Ectodermal cell (in vitro differentiated cells): ENCODE data around the gene RAB9A.
"Not testable (repeated sequence)": the region's sequence is repeated elsewhere in the genome, so short reads cannot be mapped to it uniquely, and the experiment has no call there.

Experiments used
- H3K27ac ChIP-seq: 2 replicates; pipeline ENCODE4 v1.7.0; 2013; ENCODE audit warnings: mild to moderate bottlenecking, low read depth, low read length; ENCODE audit not compliant: insufficient read depth, poor library complexity, severe bottlenecking
- H3K27me3 ChIP-seq: 2 replicates; pipeline ENCODE4 v1.7.0; 2013; ENCODE audit warnings: mild to moderate bottlenecking, low read length; ENCODE audit not compliant: insufficient read depth, control insufficient read depth, poor library complexity, severe bottlenecking
- H3K36me3 ChIP-seq: one replicate; pipeline ENCODE4 v1.7.0; 2013; ENCODE audit warnings: low read length; ENCODE audit not compliant: control insufficient read depth, insufficient read depth
- H3K4me1 ChIP-seq: one replicate; pipeline ENCODE4 v1.7.0; 2013; ENCODE audit warnings: low read length; ENCODE audit not compliant: control insufficient read depth, insufficient read depth
- H3K4me3 ChIP-seq: 2 replicates; pipeline ENCODE4 v1.7.0; 2013; ENCODE audit warnings: low read depth, low read length, control low read depth; ENCODE audit not compliant: insufficient read depth
- H3K9me3 ChIP-seq: 2 replicates; pipeline ENCODE4 v1.7.0; 2013; ENCODE audit warnings: mild to moderate bottlenecking, low read length, moderate library complexity; ENCODE audit not compliant: control insufficient read depth
- WGBS, 2 experiments: methylation state at CpG; one replicate each; pipeline ENCODE4 v1.1.7; 2013; ENCODE audit warnings: missing lambda C conversion rate in 2 of 2; 5-methylcytosine and 5-hydroxymethylcytosine counted together

RAB9A gene

DNA sequence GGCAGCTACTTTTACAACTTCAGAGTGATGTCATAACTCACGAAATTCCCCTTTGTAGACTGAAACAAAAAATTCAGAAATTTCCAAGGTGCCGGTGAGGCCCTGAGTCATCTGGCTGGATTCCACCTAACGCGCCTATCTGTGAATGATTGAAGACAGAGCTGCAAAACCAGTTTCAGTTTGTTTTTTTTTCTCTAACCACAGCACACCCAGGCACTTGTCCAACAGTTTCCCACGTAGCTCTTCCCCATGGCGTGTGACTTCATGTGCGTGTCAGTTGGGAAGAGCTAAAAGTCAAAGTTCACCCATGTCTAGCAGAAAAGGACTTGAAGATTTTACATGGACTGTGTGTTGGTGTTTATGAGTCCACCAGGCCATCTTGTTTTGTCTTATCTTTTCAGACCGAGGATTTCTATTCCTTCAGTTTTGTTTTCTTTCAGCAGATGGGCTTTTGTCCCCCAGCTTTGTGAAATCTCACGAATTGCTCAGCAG, 19.6 kb upstream of the RAB9A start:
- H3K36me3 ChIP-seq, result no peaks in the 10 kb centered on the region
- H3K4me1 ChIP-seq, result no peaks in the 10 kb centered on the region
- no peak overlapping the region for H3K4me3 ChIP-seq
- no peaks in the 10 kb centered on the region for H3K9me3 ChIP-seq
- no peaks in the 10 kb centered on the region for H3K27me3 ChIP-seq
- H3K27ac ChIP-seq, result no peak overlapping the region
- 94 to 97% methylated on average over 9 of the region's 9 CpGs for WGBS, 2 experiments

DNA sequence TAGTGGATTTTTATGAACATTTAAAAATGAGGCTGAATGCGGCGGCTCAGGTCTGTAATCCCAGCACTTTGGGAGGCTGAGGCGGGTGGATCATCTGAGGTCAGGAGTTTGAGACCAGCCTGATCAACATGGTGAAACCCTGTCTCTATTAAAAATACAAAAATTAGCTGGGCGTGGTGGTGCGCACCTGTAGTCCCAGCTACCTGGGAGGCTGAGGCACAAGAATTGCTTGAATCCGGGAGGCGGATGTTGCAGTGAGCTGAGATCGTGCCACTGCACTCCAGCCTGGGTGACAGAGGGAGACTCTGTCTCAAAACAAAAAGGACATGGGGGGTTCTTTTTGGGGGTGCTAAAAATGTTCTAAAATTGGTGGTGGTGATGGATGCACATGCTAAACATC, 19.2 kb upstream of the RAB9A start:
- H3K36me3 ChIP-seq, H3K4me1 ChIP-seq, H3K27ac ChIP-seq, H3K9me3 ChIP-seq, H3K4me3 ChIP-seq, H3K27me3 ChIP-seq: not testable (repeated sequence)
- 91 to 96% methylated on average over 8 of the region's 8 CpGs for WGBS, 2 experiments

DNA sequence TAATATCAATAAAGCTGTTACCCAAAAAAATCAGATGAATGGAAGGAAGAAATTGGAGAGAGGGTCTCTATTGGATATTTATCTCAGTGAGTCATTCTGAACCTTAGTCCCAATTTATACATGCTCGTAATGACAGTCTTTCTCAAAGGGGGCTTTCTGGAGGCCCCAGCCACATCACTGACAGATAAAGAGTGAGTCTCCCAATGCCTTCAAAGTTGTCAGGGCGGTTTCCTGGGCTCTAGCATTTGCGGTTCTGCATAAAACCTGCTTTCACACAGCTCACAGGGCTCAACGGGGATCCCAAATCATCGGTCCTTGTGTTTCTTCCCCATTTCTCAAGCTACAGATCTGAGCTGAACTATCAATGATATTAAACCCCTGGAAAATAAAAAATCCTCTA, 18.7 kb upstream of the RAB9A start:
- Histone ChIP-seq H3K36me3 (no peaks in the 10 kb centered on the region), H3K9me3 (no peaks in the 10 kb centered on the region), H3K27me3 (no peaks in the 10 kb centered on the region), H3K4me1 (no peaks in the 10 kb centered on the region), H3K27ac (no peak overlapping the region), H3K4me3 (no peak overlapping the region)
- 93 to 96% methylated on average over 5 of the region's 5 CpGs for WGBS, 2 experiments

DNA sequence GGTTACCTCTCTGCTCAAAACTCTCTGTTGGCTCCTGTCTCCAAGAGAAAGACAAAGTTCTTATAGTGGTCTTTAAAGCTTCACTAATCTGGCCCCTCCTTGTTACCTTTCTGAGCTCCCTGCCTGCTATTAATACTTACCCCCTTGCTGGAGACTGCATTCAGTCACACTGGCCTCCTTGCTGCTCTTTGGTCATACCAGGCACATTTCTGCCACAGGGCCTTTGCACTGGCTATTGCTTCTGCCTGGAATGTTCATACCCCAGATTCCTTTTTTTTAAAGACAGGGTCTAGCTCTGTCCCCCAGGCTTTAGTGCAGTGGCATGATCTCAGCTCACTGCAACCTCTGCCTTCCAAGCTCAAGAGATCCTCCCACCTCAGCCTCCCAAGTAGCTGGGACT, 15.9 kb upstream of the RAB9A start:
- no peaks in the 10 kb centered on the region for H3K27me3 ChIP-seq
- H3K27ac ChIP-seq, result no peak overlapping the region
- H3K9me3 ChIP-seq, result no peaks in the 10 kb centered on the region
- no peaks in the 10 kb centered on the region for H3K4me1 ChIP-seq
- no peak overlapping the region for H3K4me3 ChIP-seq
- no peaks in the 10 kb centered on the region for H3K36me3 ChIP-seq

DNA sequence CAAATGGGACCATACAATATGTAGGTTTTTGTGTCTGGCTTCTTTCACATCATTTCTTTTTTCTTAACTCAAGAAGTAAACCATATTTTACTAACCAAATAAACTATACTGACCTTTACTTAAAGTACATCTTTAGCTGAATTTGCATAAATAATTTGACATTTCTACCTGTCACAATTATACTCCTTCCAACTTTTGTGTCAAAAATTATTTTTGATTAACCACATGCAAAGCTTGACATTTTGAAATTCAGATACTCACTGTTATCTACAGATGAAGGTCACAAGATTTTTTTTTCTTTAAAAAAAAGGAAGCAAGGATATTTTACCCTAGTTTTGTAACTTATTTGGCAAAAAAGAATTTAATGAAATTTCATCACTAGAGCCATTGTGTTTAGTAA, 12.0 kb upstream of the RAB9A start:
- Histone ChIP-seq H3K9me3 (no peaks in the 10 kb centered on the region), H3K36me3 (no peaks in the 10 kb centered on the region), H3K4me3 (no peak overlapping the region), H3K27ac (no peak overlapping the region), H3K27me3 (no peaks in the 10 kb centered on the region), H3K4me1 (no peaks in the 10 kb centered on the region)

DNA sequence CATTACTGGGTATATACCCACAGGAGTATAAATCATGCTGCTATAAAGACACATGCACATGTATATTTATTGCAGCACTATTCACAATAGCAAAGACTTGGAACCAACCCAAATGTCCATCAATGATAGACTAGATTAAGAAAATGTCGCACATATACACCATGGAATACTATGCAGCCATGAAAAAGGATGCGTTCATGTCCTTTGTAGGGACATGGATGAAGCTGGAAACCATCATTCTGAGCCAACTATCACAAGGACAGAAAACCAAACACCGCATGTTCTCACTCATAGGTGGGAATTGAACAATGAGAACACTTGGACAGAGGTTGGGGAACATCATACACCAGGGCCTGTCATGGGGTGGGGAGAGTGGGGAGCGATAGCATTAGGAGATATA, 9.2 kb upstream of the RAB9A start:
- not testable (repeated sequence) for H3K9me3 ChIP-seq, H3K27me3 ChIP-seq, H3K36me3 ChIP-seq, H3K27ac ChIP-seq, H3K4me3 ChIP-seq, H3K4me1 ChIP-seq
- WGBS, 2 experiments, result 95% methylated on average over 2 to 4 of the region's 4 CpGs

DNA sequence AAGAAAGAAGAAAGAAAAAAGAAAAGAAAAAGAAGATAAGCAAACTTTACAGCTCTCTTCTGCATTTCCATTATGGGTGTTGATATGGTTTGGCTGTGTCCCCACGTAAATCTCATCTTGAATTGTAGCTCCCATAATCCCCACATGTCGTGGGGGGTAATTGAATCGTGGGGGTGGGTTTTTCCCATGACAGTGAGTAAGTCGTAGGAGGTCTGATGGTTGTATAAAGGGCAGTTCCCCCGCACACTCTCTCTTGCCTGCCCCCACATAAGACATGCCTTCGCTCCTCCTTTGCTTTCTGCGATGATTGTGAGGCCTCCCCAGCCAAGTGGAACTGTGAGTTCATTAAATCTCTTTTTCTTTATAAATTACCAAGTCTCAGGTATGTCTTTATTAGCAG, 7.3 kb upstream of the RAB9A start:
- Histone ChIP-seq H3K4me3 (no peak overlapping the region), H3K27me3 (no peaks in the 10 kb centered on the region), H3K9me3 (no peaks in the 10 kb centered on the region), H3K4me1 (no peaks in the 10 kb centered on the region), H3K36me3 (no peaks in the 10 kb centered on the region), H3K27ac (no peak overlapping the region)
- 86 to 95% methylated on average over 6 of the region's 7 CpGs for WGBS, 2 experiments

DNA sequence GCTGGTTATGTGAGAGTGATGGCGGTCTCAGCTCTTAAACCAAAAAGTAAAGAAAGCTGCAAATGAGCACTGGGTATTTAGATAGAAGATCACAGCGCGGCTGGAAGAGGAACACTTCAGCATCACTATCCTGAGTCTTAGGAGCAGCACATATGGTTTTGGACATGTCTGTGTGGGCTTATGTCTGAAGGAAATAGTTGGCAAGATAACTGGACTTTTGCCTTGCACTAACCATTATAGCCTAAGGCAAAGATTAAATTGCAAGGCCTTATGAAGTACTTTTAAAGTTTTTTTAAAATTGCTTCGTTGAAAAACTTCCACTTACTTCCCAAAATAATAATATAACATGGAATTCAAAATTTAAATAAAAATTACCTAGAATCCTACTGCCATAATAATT, 4.6 kb upstream of the RAB9A start:
- Histone ChIP-seq H3K4me1 (no peaks in the 10 kb centered on the region), H3K27me3 (peaks cover 4% of the 10 kb centered on the region), H3K4me3 (no peak overlapping the region), H3K36me3 (no peaks in the 10 kb centered on the region), H3K9me3 (no peaks in the 10 kb centered on the region), H3K27ac (no peak overlapping the region)
- 94 to 97% methylated on average over 3 of the region's 4 CpGs for WGBS, 2 experiments

DNA sequence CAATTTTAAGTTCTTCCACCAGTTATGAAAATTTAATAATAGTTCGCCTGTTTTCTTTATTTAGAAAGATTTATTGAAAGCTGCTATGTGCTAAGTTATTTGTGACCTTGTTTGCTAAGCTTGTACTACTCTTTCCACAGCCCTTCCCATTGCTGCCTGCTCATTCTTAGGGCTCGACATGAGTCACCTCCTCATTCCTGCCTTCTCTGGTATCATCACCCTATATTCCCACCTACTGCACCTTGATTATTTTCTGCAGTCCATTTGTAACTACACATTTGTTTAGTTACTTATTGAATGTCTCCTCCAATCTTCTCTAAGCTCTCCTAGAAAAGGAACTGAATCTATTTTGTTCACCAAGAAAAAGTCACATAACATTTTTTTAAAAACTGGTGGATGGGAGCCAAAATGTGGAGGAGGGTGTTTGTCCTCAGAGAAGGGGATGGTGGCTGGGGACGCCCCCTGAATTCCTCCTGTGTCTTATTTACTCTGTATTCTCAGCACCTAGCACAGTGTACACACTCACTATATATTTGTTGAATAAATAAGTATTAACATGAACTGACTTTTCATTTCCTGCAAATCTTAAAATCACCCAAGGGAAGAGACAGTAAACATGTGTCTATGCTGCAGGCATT, 3.7 kb upstream of the RAB9A start:
- H3K27ac ChIP-seq, result no peak overlapping the region
- WGBS, 2 experiments, result 77% methylated on average over 1 to 2 of the region's 3 CpGs
- no peaks in the 10 kb centered on the region for H3K36me3 ChIP-seq
- no peak overlapping the region for H3K4me3 ChIP-seq
- no peaks in the 10 kb centered on the region for H3K4me1 ChIP-seq
- H3K9me3 ChIP-seq, result no peaks in the 10 kb centered on the region
- peaks cover 4% of the 10 kb centered on the region for H3K27me3 ChIP-seq

DNA sequence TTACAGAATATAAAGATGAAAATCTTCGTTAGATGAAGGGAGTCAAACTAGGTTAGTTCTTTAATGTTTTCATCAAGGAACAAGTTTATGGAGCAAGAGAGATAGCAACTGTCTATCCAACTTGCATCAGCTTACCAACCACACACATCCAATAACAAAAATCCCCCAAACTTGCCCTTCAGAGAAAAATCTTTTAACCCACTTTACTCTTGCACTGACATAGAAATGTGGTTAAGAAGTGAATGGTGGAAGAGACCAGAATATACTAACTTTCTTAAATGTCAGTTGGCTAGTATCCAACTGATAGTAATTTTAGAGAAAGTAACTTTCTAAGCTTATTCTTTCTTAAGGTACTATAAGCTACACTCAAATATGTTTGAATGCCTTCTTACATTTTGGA, 1.7 kb upstream of the RAB9A start:
- Histone ChIP-seq H3K9me3 (no peaks in the 10 kb centered on the region), H3K4me3 (no peak overlapping the region), H3K27me3 (peaks cover 4% of the 10 kb centered on the region), H3K36me3 (no peaks in the 10 kb centered on the region), H3K4me1 (no peaks in the 10 kb centered on the region), H3K27ac (no peak overlapping the region)
- WGBS, 2 experiments, result 100% methylated on average over 1 of the region's 1 CpG; no CpG with 5 or more reads in 1 of the 2 experiments

DNA sequence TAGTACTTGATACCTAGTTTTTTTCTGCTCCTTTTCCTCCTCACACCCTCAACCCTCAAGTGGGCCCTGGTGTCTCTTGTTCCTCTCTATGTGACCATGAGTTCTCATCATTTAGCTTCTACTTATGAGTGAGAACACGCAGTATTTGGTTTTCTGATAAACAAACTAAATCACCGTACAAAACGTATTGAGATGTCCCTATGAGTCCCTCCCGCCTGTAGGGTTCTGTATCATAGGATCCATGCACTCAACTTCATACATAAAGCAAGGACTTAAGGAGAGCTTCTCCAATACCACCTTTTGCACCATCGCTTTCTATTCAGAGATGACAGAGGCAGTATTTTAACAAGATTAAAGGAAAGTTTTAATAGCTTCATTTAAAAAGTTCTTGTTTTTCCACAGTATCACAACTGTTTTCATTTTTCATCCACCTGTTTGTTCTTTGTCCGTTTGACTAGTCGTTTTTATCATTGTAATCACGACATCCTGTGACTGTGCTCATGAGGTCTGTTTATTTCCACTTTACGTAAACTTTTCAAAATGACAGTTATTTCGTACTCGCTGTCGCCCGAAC, 457 bp upstream of the RAB9A start:
- WGBS, 2 experiments, result 20 to 26% methylated on average over 12 to 13 of the region's 13 CpGs
- Histone ChIP-seq H3K4me3 (peak overlapping the region; percentile 54), H3K9me3 (no peaks in the 10 kb centered on the region), H3K27me3 (peaks cover 4% of the 10 kb centered on the region), H3K36me3 (no peaks in the 10 kb centered on the region), H3K4me1 (peaks cover 5% of the 10 kb centered on the region), H3K27ac (no peak overlapping the region)
